A549 (cell line): Measurements from ENCODE around the gene ZSCAN2.

ENCODE experiments used
- CEBPB ChIP-seq, 2 experiments: fragments of >200 bp in 1 of 2; sonication (Bioruptor Twin) in 1 of 2; formaldehyde crosslinking in 1 of 2; IDR thresholded peaks; 2 replicates each; pipeline ENCODE4 v1.6.1; 2012 to 2016
- CHD2 ChIP-seq: fragments of 150-350 bp; IDR thresholded peaks from 2 replicates; pipeline ENCODE4 v1.6.1; 2014; ENCODE audit warnings: low read length; ENCODE audit not compliant: partially characterized antibody
- GATA3 ChIP-seq: IDR thresholded peaks from 2 replicates; pipeline ENCODE4 v1.6.1; 2012; ENCODE audit warnings: borderline replicate concordance
- JUN ChIP-seq, 2 experiments: fragments of >200 bp; sonication (Bioruptor Twin); formaldehyde crosslinking; IDR thresholded peaks; 2 replicates in 1 of 2; 3 replicates in 1 of 2; pipeline ENCODE4 v1.6.1; 2016 to 2017
- JUNB ChIP-seq: fragments of >200 bp; sonication (Bioruptor Twin); formaldehyde crosslinking; IDR thresholded peaks from 2 replicates; pipeline ENCODE4 v1.6.1; 2016
- NFE2L2 ChIP-seq: fragments of 150-350 bp; conservative IDR thresholded peaks from 2 replicates; pipeline ENCODE4 v1.6.1; 2014; ENCODE audit warnings: low read length
- POLR2A ChIP-seq: IDR thresholded peaks from 2 replicates; pipeline ENCODE4 v1.6.1; 2012; ENCODE audit warnings: mild to moderate bottlenecking, low read length
- POLR2AphosphoS2 ChIP-seq: conservative IDR thresholded peaks from 2 replicates; pipeline ENCODE4 v1.6.1; 2012; ENCODE audit warnings: low read length, improper control_type of control experiment, inconsistent platforms
- RAD21 ChIP-seq, 2 experiments: fragments of >200 bp in 1 of 2; sonication (Bioruptor Twin) in 1 of 2; formaldehyde crosslinking in 1 of 2; IDR thresholded peaks in 1 of 2; conservative IDR thresholded peaks in 1 of 2; 2 replicates in 1 of 2; 3 replicates in 1 of 2; pipeline ENCODE4 v1.6.1; 2012 to 2018; ENCODE audit warnings: inconsistent platforms in 1 of 2
- RCOR1 ChIP-seq: fragments of 150-350 bp; IDR thresholded peaks from 2 replicates; pipeline ENCODE4 v1.6.1; 2014; ENCODE audit warnings: antibody characterized with exemption, low read length, low read depth
- SREBF2 ChIP-seq: fragments of 450-650 bp; IDR thresholded peaks from 2 replicates; pipeline ENCODE4 v1.6.1; 2014; ENCODE audit warnings: mild to moderate bottlenecking, moderate library complexity
- ZSCAN20 ChIP-seq: fragments of 250-450 bp; sonication (Bioruptor Pico); IDR thresholded peaks from 2 replicates; pipeline ENCODE4 v1.8.0; 2022; ENCODE audit warnings: mild to moderate bottlenecking, moderate library complexity
- TF ChIP-seq, protein P1 (sequence below): fragments of >200 bp; sonication (Bioruptor Twin); formaldehyde crosslinking; IDR thresholded peaks from 3 replicates; pipeline ENCODE4 v1.5.1; 2016
- TF ChIP-seq, protein P2 (sequence below): fragments of 450-650 bp; IDR thresholded peaks from 2 replicates; pipeline ENCODE4 v1.6.1; 2014; ENCODE audit warnings: antibody characterized with exemption

DNA sequence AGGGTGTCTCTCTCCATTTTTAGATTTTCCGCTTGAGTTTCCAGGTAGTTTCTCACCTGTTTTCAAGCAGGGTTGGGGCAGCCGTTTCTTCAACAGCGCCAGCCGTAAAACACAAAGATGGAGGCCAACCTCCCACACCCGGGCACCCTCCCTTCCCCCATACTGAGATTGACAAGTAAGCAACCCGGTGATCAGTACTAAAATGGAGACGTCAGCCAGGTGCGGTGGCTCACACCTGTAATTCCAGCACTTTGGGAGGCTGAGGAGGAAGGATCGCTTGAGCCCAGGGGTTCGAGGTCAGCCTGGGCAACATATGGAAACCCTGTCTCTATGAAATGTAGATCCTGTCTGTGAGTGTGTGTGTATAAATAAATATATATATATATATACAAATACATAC is 903 bp upstream of the ZSCAN2 start:
- TF ChIP-seq RAD21 (conservative IDR thresholded peaks at IDR 0.05 in 1 of 2, IDR thresholded peaks at IDR 0.05 in 1 of 2) (no peak), GATA3 (no peak), CEBPB (IDR thresholded peaks at IDR 0.05) (no peak), JUN (IDR thresholded peaks at IDR 0.05) (no peak), RCOR1 (no peak), NFE2L2 (no peak), POLR2AphosphoS2 (no peak), ZSCAN20 (CRISPR knock-in tag) (no peak), JUNB (no peak), CHD2 (no peak), POLR2A (no peak), SREBF2 (no peak)
- TF ChIP-seq, protein P1, sequence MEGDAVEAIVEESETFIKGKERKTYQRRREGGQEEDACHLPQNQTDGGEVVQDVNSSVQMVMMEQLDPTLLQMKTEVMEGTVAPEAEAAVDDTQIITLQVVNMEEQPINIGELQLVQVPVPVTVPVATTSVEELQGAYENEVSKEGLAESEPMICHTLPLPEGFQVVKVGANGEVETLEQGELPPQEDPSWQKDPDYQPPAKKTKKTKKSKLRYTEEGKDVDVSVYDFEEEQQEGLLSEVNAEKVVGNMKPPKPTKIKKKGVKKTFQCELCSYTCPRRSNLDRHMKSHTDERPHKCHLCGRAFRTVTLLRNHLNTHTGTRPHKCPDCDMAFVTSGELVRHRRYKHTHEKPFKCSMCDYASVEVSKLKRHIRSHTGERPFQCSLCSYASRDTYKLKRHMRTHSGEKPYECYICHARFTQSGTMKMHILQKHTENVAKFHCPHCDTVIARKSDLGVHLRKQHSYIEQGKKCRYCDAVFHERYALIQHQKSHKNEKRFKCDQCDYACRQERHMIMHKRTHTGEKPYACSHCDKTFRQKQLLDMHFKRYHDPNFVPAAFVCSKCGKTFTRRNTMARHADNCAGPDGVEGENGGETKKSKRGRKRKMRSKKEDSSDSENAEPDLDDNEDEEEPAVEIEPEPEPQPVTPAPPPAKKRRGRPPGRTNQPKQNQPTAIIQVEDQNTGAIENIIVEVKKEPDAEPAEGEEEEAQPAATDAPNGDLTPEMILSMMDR = no peak
- TF ChIP-seq, protein P2, sequence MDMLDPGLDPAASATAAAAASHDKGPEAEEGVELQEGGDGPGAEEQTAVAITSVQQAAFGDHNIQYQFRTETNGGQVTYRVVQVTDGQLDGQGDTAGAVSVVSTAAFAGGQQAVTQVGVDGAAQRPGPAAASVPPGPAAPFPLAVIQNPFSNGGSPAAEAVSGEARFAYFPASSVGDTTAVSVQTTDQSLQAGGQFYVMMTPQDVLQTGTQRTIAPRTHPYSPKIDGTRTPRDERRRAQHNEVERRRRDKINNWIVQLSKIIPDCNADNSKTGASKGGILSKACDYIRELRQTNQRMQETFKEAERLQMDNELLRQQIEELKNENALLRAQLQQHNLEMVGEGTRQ = no peak
